SK-N-SH (cell line): ENCODE results near the gene CAMTA2.

ENCODE experiments used
- EP300 ChIP-seq, 2 experiments: IDR thresholded peaks; 2 replicates each; pipeline versions ENCODE4 v1.4.0 to v1.6.1; 2012; ENCODE audit warnings: borderline replicate concordance in 1 of 2, low read depth in 1 of 2, low read length in 1 of 2
- RFX5 ChIP-seq: IDR thresholded peaks from 2 replicates; pipeline ENCODE4 v1.6.1; 2012; ENCODE audit warnings: mild to moderate bottlenecking, improper control_type of control experiment, low read length
- YY1 ChIP-seq: IDR thresholded peaks from 2 replicates; pipeline ENCODE4 v1.4.0; 2012; ENCODE audit warnings: low read depth, mild to moderate bottlenecking
- TF ChIP-seq, protein P1 (sequence below): fragments of 200-600 bp; sonication (generic); IDR thresholded peaks from 2 replicates; pipeline ENCODE4 v1.6.1; 2017; ENCODE audit warnings: antibody characterized with exemption, mild to moderate bottlenecking, moderate library complexity
- TF ChIP-seq, protein P2 (sequence below): IDR thresholded peaks from 2 replicates; pipeline ENCODE4 v1.6.1; 2012; ENCODE audit warnings: mild to moderate bottlenecking, low read depth, low read length, moderate library complexity

DNA sequence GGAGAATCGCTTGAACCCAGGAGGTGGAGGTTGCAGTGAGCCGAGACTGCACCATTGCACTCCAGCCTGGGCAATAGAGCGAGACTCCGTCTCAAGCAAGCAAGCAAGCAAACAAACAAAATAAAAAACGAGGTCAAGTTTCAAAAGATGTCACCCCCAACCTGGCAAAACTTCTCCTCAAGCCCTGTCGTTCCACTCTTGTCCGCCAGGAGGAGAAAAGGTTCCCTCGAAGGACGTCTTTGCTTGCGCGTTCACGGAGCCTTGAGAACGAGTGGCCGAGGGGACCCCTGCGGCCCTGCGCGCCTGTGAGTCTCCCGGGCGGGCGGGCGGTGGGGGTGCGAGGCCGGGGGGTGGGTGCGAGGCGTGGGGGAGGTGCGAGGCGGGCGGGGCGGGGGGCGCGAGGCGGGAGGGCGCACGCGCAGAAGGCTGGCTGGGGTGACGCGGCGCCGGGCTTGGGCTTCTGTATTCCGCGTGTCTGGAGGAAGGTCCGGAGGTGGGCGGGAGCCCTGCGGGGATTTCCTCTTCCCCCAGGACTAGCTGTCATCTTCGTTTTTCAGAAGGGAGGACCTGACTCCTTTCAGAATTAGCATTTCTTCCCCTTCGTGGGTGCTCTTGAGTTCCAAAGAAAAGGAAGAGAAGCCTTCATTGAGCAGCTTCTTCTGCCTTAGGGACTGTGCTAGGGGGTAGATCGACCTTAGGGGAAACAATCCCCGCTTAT lies 44.0 kb upstream of the CAMTA2 start:
- TF ChIP-seq RFX5 (no peak), EP300 (IDR thresholded peaks at IDR 0.05; ENCODE audit: borderline replicate concordance in 1 of 2, low read depth in 1 of 2, low read length in 1 of 2) (no peak), YY1 (no peak)
- TF ChIP-seq, protein P1, sequence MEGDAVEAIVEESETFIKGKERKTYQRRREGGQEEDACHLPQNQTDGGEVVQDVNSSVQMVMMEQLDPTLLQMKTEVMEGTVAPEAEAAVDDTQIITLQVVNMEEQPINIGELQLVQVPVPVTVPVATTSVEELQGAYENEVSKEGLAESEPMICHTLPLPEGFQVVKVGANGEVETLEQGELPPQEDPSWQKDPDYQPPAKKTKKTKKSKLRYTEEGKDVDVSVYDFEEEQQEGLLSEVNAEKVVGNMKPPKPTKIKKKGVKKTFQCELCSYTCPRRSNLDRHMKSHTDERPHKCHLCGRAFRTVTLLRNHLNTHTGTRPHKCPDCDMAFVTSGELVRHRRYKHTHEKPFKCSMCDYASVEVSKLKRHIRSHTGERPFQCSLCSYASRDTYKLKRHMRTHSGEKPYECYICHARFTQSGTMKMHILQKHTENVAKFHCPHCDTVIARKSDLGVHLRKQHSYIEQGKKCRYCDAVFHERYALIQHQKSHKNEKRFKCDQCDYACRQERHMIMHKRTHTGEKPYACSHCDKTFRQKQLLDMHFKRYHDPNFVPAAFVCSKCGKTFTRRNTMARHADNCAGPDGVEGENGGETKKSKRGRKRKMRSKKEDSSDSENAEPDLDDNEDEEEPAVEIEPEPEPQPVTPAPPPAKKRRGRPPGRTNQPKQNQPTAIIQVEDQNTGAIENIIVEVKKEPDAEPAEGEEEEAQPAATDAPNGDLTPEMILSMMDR, result peak; percentile 66
- TF ChIP-seq, protein P2, sequence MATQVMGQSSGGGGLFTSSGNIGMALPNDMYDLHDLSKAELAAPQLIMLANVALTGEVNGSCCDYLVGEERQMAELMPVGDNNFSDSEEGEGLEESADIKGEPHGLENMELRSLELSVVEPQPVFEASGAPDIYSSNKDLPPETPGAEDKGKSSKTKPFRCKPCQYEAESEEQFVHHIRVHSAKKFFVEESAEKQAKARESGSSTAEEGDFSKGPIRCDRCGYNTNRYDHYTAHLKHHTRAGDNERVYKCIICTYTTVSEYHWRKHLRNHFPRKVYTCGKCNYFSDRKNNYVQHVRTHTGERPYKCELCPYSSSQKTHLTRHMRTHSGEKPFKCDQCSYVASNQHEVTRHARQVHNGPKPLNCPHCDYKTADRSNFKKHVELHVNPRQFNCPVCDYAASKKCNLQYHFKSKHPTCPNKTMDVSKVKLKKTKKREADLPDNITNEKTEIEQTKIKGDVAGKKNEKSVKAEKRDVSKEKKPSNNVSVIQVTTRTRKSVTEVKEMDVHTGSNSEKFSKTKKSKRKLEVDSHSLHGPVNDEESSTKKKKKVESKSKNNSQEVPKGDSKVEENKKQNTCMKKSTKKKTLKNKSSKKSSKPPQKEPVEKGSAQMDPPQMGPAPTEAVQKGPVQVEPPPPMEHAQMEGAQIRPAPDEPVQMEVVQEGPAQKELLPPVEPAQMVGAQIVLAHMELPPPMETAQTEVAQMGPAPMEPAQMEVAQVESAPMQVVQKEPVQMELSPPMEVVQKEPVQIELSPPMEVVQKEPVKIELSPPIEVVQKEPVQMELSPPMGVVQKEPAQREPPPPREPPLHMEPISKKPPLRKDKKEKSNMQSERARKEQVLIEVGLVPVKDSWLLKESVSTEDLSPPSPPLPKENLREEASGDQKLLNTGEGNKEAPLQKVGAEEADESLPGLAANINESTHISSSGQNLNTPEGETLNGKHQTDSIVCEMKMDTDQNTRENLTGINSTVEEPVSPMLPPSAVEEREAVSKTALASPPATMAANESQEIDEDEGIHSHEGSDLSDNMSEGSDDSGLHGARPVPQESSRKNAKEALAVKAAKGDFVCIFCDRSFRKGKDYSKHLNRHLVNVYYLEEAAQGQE, result no peak
